ENCODE data around the gene LBHD1.
"Not testable (repeated sequence)": the region's sequence is repeated elsewhere in the genome, so short reads cannot be mapped to it uniquely, and the experiment has no call there.

LBHD1 gene
- total RNA-seq = 29.4 to 36.9 reads per million in 2 donors

- DNase-seq = peak; percentile 41
These were observed at the start of gene LBHD1, which contains the start of gene UQCC3 for GRCh38 chr11:62671608-62672389. TSS of gene LBHD1 (minus strand) at chr11:62672267. CDS start at chr11:62670031, 2,236 bp downstream. TSS of gene UQCC3 (plus strand) at chr11:62671673. CDS start at chr11:62671746, 73 bp downstream.

- no peak for DNase-seq
These were observed 47.4 kb upstream of the LBHD1 start for GRCh38 chr11:62719302-62719978.

DNA sequence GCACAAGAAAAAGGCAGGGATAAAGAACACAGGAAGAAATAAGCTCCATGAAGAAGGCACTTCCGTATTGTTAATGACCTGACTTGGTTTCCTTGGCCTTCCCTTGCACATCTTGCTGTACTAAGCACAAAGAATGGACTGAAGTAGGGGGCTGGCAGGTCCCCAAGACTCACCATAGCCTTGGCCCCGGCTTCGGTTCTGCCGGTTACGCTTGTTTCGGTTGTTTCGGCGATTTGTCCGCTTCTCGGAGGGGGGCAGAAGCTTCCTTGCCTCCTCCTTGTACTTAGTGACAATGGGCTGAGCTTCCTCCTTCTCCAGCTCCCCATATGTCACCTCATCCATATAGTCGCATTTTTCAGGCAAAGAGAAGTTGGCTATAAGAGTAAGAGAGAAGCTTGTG, 44.7 kb upstream of the LBHD1 start:
- no peak for DNase-seq

GRCh38 chr11:62716206-62716605, 44.1 kb upstream of the LBHD1 start:
- DNase-seq = no peak

- DNase-seq = no peak
These were observed 43.4 kb upstream of the LBHD1 start for GRCh38 chr11:62715150-62716130.

DNA sequence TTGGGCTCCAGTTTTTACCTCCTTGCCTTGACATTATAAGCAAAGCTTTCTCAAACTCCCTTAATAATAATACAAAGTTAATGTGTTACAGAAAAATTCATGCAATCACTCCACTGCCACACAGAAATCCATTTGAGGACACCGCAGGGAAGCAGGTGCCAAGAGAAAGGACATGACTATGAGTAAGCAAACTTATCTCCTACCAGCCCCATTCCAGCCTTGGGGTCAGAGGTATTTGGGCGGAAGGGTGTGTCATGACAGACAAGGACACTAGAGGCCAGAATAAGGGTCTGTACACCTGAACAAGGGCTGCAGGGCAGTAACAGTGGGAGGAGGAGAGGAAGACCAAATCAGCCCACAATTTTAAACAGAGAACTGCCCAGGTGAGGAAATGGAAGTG, 41.3 kb upstream of the LBHD1 start:
- no peak for DNase-seq

- no peak for DNase-seq
These were observed 40.8 kb upstream of the LBHD1 start for GRCh38 chr11:62712861-62713260.

DNA sequence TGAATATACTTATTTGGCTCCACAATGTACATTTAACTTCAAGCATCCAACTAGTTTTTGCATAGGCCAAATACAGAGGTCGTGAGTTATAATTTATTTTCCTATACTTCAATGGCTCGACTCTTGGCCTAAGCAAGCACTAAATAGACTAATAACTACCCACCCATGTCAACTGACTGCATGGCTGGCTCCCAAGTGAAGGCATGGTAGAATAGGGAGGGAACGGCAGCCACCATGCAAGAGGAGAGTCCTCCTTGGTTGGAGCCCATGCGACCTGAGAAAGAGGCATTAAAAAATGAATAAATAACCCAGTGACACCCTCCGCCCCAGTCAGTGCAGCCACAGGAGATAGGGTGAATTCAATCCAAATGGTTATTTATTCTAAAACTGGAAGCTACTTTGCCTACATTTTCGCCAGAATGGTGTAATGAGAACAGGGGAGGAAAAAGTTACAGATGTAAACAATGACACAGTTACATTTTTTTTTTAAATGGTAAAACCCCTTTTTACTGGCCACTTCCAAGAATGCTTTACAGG, 40.3 kb upstream of the LBHD1 start:
- DNase-seq = no peak

GRCh38 chr11:62710001-62710345, 37.9 kb upstream of the LBHD1 start:
- no peak for DNase-seq

DNA sequence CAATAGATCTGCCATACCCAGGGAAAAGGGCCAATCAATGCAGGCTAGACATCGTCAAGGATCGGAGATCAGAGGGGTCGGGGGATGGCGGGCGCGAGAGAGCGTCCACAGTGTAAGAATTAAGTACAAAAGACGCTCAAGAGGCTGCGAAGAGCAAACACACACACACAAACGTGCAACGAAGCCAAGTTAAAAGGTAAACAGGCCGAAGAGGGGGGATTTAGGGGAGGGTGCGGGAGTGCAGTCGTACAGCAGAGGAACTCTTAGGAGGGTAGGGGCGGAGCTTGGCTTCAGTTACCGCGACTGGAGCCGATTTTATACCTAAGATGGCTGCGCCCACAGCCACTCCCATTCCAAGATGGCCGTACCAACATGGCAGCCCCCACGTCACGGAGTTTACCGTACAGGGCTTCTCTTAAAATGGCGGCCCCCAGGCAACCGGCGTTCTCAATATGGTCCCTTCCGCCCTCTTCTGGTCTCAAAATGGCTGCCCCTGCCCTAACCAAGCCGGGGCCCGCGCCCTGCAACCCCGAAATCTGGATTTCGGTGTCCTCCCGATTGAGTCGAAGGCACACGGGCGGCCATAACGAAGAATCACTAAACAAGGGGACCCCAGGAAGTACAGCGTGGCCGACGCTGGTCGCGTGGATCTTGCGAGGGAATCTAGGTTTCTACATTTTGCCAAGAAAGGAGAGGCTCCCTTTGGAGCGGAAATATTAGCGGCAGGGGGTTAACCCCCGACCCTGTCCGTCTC, 37.4 kb upstream of the LBHD1 start:
- peak; percentile 65 for DNase-seq

DNA sequence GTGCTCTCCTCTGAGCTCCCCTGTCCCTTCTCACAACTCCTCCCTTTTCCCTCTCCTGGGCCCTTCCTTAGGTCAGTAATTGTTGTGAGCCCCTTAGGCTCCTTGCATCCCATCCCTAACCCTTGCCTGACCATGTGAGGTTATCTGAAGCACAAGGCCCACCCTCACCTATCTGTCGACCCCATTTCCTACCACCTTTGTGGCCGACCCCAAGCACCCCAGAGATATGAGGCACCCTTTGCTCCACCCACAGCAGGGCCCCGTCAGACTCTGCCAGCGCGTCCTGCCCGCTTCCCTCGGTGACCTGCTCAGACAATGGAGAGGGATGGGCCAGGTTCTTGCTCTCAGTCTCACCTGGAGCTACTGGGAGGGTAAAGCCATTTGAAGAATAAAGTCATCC, 36.7 kb upstream of the LBHD1 start:
- DNase-seq = no peak

DNA sequence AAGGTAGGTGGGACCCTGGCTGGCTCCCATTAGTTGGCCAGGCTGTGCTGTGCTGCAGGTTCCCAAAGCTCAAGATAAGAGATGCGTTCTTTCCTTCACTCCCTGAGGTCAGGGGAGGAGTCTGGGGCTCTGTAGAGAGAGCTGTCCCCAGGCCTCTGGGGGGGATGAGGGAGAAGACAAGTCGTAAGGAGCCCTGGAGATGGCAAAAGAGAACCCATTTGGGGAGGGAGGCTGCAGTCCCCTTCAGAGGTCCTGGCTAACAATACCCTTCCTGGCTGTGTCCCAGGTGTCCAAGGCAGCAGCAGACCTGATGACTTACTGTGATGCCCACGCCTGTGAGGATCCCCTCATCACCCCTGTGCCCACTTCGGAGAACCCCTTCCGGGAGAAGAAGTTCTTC, 36.3 kb upstream of the LBHD1 start:
- no peak for DNase-seq

GRCh38 chr11:62707277-62707861, 35.3 kb upstream of the LBHD1 start, which contains the start of the genes BSCL2 and GNG3:
TSS of gene BSCL2 (minus strand) at chr11:62707424. CDS start at chr11:62707195, 229 bp downstream.
TSS of gene GNG3 (plus strand) at chr11:62707676. CDS start at chr11:62708296, 620 bp downstream.
- DNase-seq = no peak

- no peak for DNase-seq
These were observed 34.8 kb upstream of the LBHD1 start for GRCh38 chr11:62706850-62707247.

DNA sequence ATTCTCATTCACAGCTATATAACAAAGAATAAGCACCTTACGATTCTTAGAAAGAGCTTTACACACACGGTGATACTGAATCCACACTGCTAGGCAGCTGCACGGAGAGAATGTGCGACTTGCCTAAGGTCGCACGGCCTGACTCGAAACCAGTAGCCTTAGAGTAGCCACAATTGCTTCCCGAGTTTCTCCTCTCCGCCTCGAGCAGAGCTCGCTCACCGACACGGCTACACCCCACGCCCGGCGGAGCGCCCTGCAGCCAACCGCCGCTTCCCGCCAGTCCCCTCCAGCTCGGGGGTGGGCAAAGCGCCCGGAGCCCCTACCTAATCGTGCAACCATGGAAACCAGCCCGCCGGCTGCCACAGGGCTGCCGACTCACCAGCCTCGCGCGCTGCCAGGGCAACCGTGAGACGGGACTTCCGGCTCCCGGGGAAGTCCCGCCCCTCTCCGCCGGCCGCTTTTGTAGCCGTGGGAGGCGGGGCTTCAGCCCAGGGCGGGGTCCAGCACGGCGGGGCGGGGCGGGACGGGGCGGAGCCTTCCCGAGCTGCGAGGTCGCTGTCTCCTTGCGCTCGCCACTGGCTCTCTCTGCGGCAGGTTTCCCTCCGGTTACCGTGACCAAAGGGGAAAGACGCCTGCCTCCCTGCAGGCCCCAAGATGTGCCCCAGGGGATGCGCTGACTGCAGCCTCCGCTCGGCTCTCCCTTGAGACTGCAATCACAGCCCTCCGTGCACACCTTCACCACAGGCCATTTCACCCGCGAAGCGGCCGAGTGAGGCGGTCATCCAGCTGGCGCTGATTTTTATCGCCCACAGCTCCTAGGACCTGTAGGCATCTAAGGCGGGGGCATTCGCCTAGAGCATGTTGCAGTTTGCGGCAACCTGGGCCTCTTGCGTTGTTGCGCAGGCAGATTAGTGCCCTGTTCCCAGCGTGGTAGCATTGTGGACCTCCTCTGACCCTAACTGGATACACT, 34.1 kb upstream of the LBHD1 start:
- peak; percentile 97 for DNase-seq

DNA sequence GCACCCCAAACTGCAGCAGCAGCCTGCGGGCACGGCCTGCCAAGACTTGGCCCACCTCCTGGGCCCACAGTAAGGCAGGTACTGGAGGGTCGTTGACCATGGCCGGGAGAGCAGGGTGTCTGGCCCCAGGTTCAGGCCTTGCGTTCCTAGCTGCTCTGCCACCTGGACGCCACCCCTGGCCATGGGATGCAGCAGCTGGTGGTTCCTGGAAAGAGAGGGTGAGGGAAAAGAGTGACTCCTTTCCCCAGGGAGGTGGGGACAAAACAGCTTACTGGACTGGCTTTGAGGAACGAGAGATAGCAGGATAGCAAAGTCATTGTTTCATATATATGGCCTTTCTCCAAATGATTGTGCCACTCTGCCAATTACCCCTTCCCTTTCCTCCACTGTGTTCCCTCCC, 33.3 kb upstream of the LBHD1 start:
- DNase-seq = no peak

- DNase-seq = not testable (repeated sequence)
These were observed 31.9 kb upstream of the LBHD1 start for GRCh38 chr11:62703921-62704320.

DNA sequence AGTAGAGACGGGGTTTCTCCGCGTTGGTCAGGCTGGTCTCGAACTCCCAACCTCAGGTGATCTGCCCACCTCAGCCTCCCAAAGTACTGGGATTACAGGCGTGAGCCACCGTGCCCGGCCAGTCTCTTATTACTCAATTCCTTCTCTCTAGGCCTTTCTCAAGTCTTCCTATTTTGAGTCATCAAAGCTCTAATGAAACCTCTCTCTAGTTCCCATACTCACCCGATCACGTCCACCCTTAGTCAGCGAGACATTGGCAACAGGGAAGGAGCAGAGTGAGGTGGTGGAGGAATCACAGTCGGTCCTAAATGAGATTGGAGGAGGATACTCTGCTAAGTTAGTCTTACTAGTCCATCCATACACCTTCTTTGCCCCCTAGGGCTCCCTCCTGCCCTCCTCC, 30.2 kb upstream of the LBHD1 start:
- no peak for DNase-seq

GRCh38 chr11:62694455-62695167, 22.5 kb upstream of the LBHD1 start:
- no peak for DNase-seq

Measured in activated gamma-delta T cell (primary cell).